B cell (primary cell): ENCODE data around the gene CDHR3. TPM values are rescaled to one million over a fixed set of nuclear protein-coding genes. Genes with fewer than 3 reads are reported as not detected.

Source experiments
- ATAC-seq: fragments of 200-7000 bp; cut with Tn5 transposase; one replicate; pipeline ENCODE4 v1.10.0; 2021; ENCODE audit warnings: low read depth, mild to moderate bottlenecking, moderate number of reproducible peaks, moderate library complexity
- CTCF ChIA-PET: fragments of 350-600 bp; sonication (Branson Sonifier 250); formaldehyde crosslinking; loops from one replicate; lab custom pipeline; 2021; ENCODE audit warnings: antibody characterized with exemption, inconsistent platforms; lab: Charles Lee
- POLR2A ChIA-PET: fragments of 350-600 bp; sonication (Branson Sonifier 250); formaldehyde crosslinking; loops from one replicate; lab custom pipeline; 2021; ENCODE audit warnings: antibody characterized with exemption; lab: Charles Lee
- DNase-seq: peaks from one replicate; pipeline ENCODE4 v3.0.0; 2013
- H2AFZ ChIP-seq: 2 replicates; pipeline ENCODE4 v1.6.1; 2012; ENCODE audit warnings: mild to moderate bottlenecking, low read depth, low read length; ENCODE audit not compliant: insufficient read depth, poor library complexity, severe bottlenecking
- H3K27ac ChIP-seq, 2 donors: 1 replicate in 1 of 2; 2 replicates in 1 of 2; pipeline ENCODE4 v1.5.1; 2012 to 2013; ENCODE audit warnings: low read length in 2 of 2, mild to moderate bottlenecking in 2 of 2, moderate library complexity in 1 of 2
- H3K27me3 ChIP-seq, 4 experiments: fragments of 200-600 bp in 1 of 4; sonication (generic) in 1 of 4; replicated peaks in 1 of 4; 1 replicate in 2 of 4; 2 replicates in 2 of 4; pipeline versions ENCODE4 v1.6.1 to v1.7.0; 2013 to 2016; ENCODE audit warnings: low read length in 3 of 4, mild to moderate bottlenecking in 2 of 4, mixed read lengths in 1 of 4, moderate library complexity in 1 of 4; ENCODE audit not compliant: insufficient read depth in 4 of 4, control insufficient read depth in 3 of 4; ENCODE audit errors: control extremely low read depth in 1 of 4
- H3K36me3 ChIP-seq, 2 experiments: replicated peaks in 1 of 2; 1 replicate in 1 of 2; 2 replicates in 1 of 2; pipeline versions ENCODE4 v1.6.1 to v1.7.1; 2013; ENCODE audit warnings: low read length in 1 of 2; ENCODE audit not compliant: insufficient read depth in 2 of 2, control insufficient read depth in 1 of 2; ENCODE audit errors: control extremely low read depth in 1 of 2, extremely low read depth in 1 of 2
- H3K4me1 ChIP-seq, 2 donors: fragments of 200-600 bp in 1 of 2; sonication (generic) in 1 of 2; 1 replicate in 1 of 2; 2 replicates in 1 of 2; pipeline versions ENCODE4 v1.5.1 to v1.6.1; 2013 to 2017; ENCODE audit warnings: low read length in 2 of 2; ENCODE audit not compliant: control insufficient read depth in 2 of 2, insufficient read depth in 2 of 2
- H3K4me2 ChIP-seq: replicated peaks from 2 replicates; pipeline ENCODE3; 2012; ENCODE audit warnings: mild to moderate bottlenecking, low read depth, low read length; ENCODE audit not compliant: poor library complexity, severe bottlenecking
- H3K4me3 ChIP-seq, 5 experiments: fragments of 200-600 bp in 1 of 5; sonication (generic) in 1 of 5; 1 replicate in 3 of 5; 2 replicates in 2 of 5; pipeline versions ENCODE4 v1.5.1 to v1.7.0; 2011 to 2016; ENCODE audit warnings: low read length in 4 of 5, mild to moderate bottlenecking in 4 of 5, low read depth in 2 of 5, control low read depth in 1 of 5, moderate library complexity in 1 of 5; ENCODE audit not compliant: insufficient read depth in 1 of 5; ENCODE audit errors: control extremely low read depth in 1 of 5, extremely low read depth in 1 of 5
- H3K79me2 ChIP-seq: fragments of 200-600 bp; sonication (generic); one replicate; pipeline ENCODE4 v1.6.0; 2016; ENCODE audit warnings: low read length; ENCODE audit not compliant: control insufficient read depth, insufficient read depth
- H3K9ac ChIP-seq: fragments of 200-600 bp; sonication (generic); 2 replicates; pipeline ENCODE4 v1.6.1; 2017; ENCODE audit warnings: mild to moderate bottlenecking, low read length, moderate library complexity
- H3K9me3 ChIP-seq, 3 donors: one replicate each; pipeline versions ENCODE4 v1.6.1 to v1.7.1; 2013; ENCODE audit warnings: low read length in 2 of 3; ENCODE audit not compliant: control insufficient read depth in 2 of 3, insufficient read depth in 1 of 3; ENCODE audit errors: control extremely low read depth in 1 of 3
- H4K20me1 ChIP-seq: 2 replicates; pipeline ENCODE4 v1.6.0; 2012; ENCODE audit warnings: mild to moderate bottlenecking, low read length; ENCODE audit not compliant: insufficient read depth, control insufficient read depth, poor library complexity, severe bottlenecking
- H3K27ac Mint-ChIP-seq: one replicate; pipeline ENCODE4 v1.8.0; 2021; ENCODE audit warnings: mixed read lengths
- H3K27me3 Mint-ChIP-seq: one replicate; pipeline ENCODE4 v1.8.0; 2021; ENCODE audit warnings: mixed read lengths
- H3K4me1 Mint-ChIP-seq: one replicate; pipeline ENCODE4 v1.8.0; 2021; ENCODE audit warnings: mixed read lengths
- H3K4me3 Mint-ChIP-seq: one replicate; pipeline ENCODE4 v1.8.0; 2021; ENCODE audit warnings: mixed read lengths
- H3K9me3 Mint-ChIP-seq: one replicate; pipeline ENCODE4 v1.8.0; 2022; ENCODE audit warnings: mixed read lengths; ENCODE audit not compliant: insufficient read depth
- CTCF ChIP-seq: fragments of 200-600 bp; IDR thresholded peaks from one replicate; pipeline ENCODE4 v1.8.0; 2022; ENCODE audit warnings: antibody characterized with exemption, mild to moderate bottlenecking
- EZH2 ChIP-seq: IDR thresholded peaks from 2 replicates; pipeline ENCODE4 v1.6.1; 2012; ENCODE audit warnings: borderline replicate concordance, low read depth, mild to moderate bottlenecking, moderate library complexity, low read length; ENCODE audit not compliant: insufficient read depth, poor library complexity, severe bottlenecking
- WGBS: methylation state at CpG from one replicate; pipeline ENCODE4 v1.1.5; 2013; ENCODE audit warnings: missing lambda C conversion rate; ENCODE audit not compliant: insufficient coverage; 5-methylcytosine and 5-hydroxymethylcytosine counted together
- intact Hi-C: fragments of 100-400 bp; cut with micrococcal nuclease; formaldehyde crosslinking; loops from one replicate; pipeline ENCODE4 v1.10.0; 2022
- polyA plus RNA-seq: library from polyadenylated mRNA; depleted of rRNA; stranded (reverse); fragments of >200 nt; gene quantifications from 2 replicates; pipeline ENCODE4 v1.2.3, GENCODE V29; 2012
- total RNA-seq, 2 donors: library from RNA; stranded (reverse); fragments of 120-200 nt in 1 of 2; gene quantifications; 1 replicate in 1 of 2; 2 replicates in 1 of 2; pipeline versions ENCODE4 v1.2.3 to v1.2.4, GENCODE V29; 2013 to 2022

The CDHR3 gene
- total and polyA plus RNA-seq, 2 donors (not counting 1 experiment from before 2014, with no cell fraction given): 0.34 to 2.6 TPM

GRCh38 chr7:106022193-106022821, 59.2 kb downstream of the CDHR3 start:
- no peaks in the 10 kb centered on the region for H3K27me3 Mint-ChIP-seq
- Histone ChIP-seq H2AFZ (peak overlapping the region; percentile 20), H4K20me1 (no peaks in the 10 kb centered on the region), H3K27ac (peak overlapping the region; percentile 30 to 45), H3K9me3 (peaks cover 0 to 4% (median 0%) of the 10 kb centered on the region in 3 donors), H3K36me3 (no peaks in the 10 kb centered on the region), H3K4me1 (peaks cover 62% of the 10 kb centered on the region in 2 donors), H3K27me3 (peaks cover 0 to 5% (median 0%) of the 10 kb centered on the region in 4 experiments), H3K9ac (peak overlapping the region; percentile 31), H3K4me3 (peak overlapping the region in 1 of 5 experiments; percentile 45), H3K79me2 (no peaks in the 10 kb centered on the region), H3K4me2 (peak overlapping the region; percentile 71)
- peak overlapping the region; percentile 34 for H3K27ac Mint-ChIP-seq
- no peaks in the 10 kb centered on the region for H3K9me3 Mint-ChIP-seq
- 0% methylated on average over 1 of the region's 8 CpGs for WGBS
- H3K4me3 Mint-ChIP-seq: peak overlapping the region; percentile 75
- DNase-seq (peak; percentile 50), ATAC-seq (peak; percentile 39)
- intact Hi-C loops: no loop called here
- TF ChIP-seq CTCF (no peak), EZH2 (no peak)
- ChIA-PET CTCF (interaction anchor here (1.0 to 5.0 kb wide), 7 partner anchors 9 to 368 kb away, joined by 3 to 42 read pairs (median 3); no protein-coding TSS in a partner anchor), POLR2A (interaction anchor here (0.8 kb wide), 1 partner anchor 90 kb away, joined by 3 read pairs; the partner anchor contains the start of gene SYPL1)
- H3K4me1 Mint-ChIP-seq: peaks cover 61% of the 10 kb centered on the region
